GM12875 (cell line): ENCODE results near the gene PITPNM2.

Experiments
- H3K4me3 ChIP-seq: one replicate; pipeline ENCODE4 v1.5.1; 2011; ENCODE audit warnings: low read depth, low read length, control low read depth
- CTCF ChIP-seq: IDR thresholded peaks from 2 replicates; pipeline ENCODE4 v1.5.1; 2011; ENCODE audit warnings: low read depth, mild to moderate bottlenecking, control low read depth, inconsistent platforms, low read length, moderate library complexity, borderline replicate concordance; ENCODE audit not compliant: insufficient read depth

Gene PITPNM2

GRCh38 chr12:123111498-123112165 is 39.3 kb downstream of the PITPNM2 start:
- H3K4me3 ChIP-seq, result no peak overlapping the region
- TF ChIP-seq CTCF, result no peak

- H3K4me3 ChIP-seq, result no peak overlapping the region
- TF ChIP-seq CTCF, result no peak
Observed at GRCh38 chr12:123109319-123109772, 41.5 kb downstream of the PITPNM2 start.

- TF ChIP-seq CTCF, result no peak
- H3K4me3 ChIP-seq, result no peak overlapping the region
Observed at GRCh38 chr12:123108682-123109066, 42.2 kb downstream of the PITPNM2 start.

GRCh38 chr12:123107926-123108681 is 42.8 kb downstream of the PITPNM2 start:
- TF ChIP-seq CTCF, result no peak
- no peak overlapping the region for H3K4me3 ChIP-seq

- H3K4me3 ChIP-seq, result no peak overlapping the region
- TF ChIP-seq CTCF, result no peak
Observed at GRCh38 chr12:123106640-123107359, 44.1 kb downstream of the PITPNM2 start.

- no peak overlapping the region for H3K4me3 ChIP-seq
- TF ChIP-seq CTCF, result no peak
Observed at GRCh38 chr12:123105211-123105826, 45.6 kb downstream of the PITPNM2 start.
